Tibial nerve (tissue), 3 donors: ENCODE data around the gene MATK.

ENCODE experiments used
- CTCF ChIP-seq, 5 experiments: fragments of 200-600 bp in 3 of 5; fragments of 450-650 bp in 2 of 5; sonication (generic) in 3 of 5; IDR thresholded peaks; one replicate each; pipeline ENCODE4 v1.5.1; 2016 to 2019; ENCODE audit warnings: antibody characterized with exemption in 5 of 5, mild to moderate bottlenecking in 3 of 5, moderate library complexity in 2 of 5
- POLR2A ChIP-seq, 2 donors: fragments of 450-650 bp; IDR thresholded peaks; one replicate each; pipeline ENCODE4 v1.6.1; 2017; ENCODE audit warnings: antibody characterized with exemption in 2 of 2, mild to moderate bottlenecking in 2 of 2, moderate library complexity in 2 of 2

DNA sequence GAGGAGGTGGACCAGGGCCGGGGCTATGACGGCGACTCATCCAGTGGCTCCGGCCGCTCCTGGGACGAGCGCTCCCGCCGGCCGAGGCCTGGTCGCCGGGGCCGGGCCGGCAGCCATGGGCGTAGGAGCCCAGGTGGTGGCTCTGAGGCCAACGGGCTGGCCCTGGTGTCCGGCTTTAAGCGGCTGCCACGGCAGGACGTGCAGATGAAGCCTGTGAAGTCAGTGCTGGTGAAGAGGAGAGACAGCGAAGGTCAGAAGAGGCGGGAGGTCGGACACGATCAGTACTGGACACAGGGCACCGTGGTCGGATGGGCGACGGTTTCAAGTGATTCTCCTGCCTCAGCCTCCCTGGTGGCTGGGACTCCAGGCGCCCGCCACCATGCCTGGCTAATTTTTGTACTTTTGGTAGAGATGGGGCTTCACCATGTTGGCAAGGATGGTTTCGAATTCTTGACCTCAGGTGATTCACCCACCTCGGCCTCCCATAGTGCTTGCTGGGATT, 55.7 kb downstream of the MATK start:
- TF ChIP-seq CTCF (IDR thresholded peaks at IDR 0.05) (no peak), POLR2A (IDR thresholded peaks at IDR 0.05) (no peak)
